K562 (cell line): ENCODE data around the gene PYROXD2. TPM values are rescaled to one million over a fixed set of nuclear protein-coding genes. Genes with fewer than 3 reads are reported as not detected.

Experiments used
- BCLAF1 ChIP-seq, 2 experiments: fragments of 450-650 bp in 1 of 2; IDR thresholded peaks; 2 replicates each; pipeline ENCODE4 v1.6.1; 2011 to 2017; ENCODE audit warnings: low read depth in 2 of 2, antibody characterized with exemption in 1 of 2, borderline replicate concordance in 1 of 2, low read length in 1 of 2, mild to moderate bottlenecking in 1 of 2, mixed read lengths in 1 of 2; ENCODE audit not compliant: control insufficient read depth in 1 of 2
- CBFB ChIP-seq: sonication (generic); formaldehyde crosslinking; IDR thresholded peaks from 2 replicates; pipeline ENCODE4 v1.4.0; 2020; ENCODE audit warnings: mild to moderate bottlenecking, missing genetic modification reagents
- DEAF1 ChIP-seq: fragments of 450-650 bp; formaldehyde crosslinking; IDR thresholded peaks from 2 replicates; pipeline ENCODE4 v1.4.0; 2020; ENCODE audit warnings: mild to moderate bottlenecking, moderate library complexity
- NCOA6 ChIP-seq: fragments of 450-650 bp; IDR thresholded peaks from 2 replicates; pipeline ENCODE4 v1.6.1; 2017; ENCODE audit warnings: mild to moderate bottlenecking
- NUFIP1 ChIP-seq: fragments of 450-650 bp; IDR thresholded peaks from 2 replicates; pipeline ENCODE4 v1.6.1; 2018; ENCODE audit not compliant: partially characterized antibody
- RAD51 ChIP-seq: fragments of 450-650 bp; IDR thresholded peaks from 2 replicates; pipeline ENCODE4 v1.7.1; 2016; ENCODE audit warnings: low read depth, mild to moderate bottlenecking, borderline replicate concordance
- RBM15 ChIP-seq: fragments of 200-400 bp; formaldehyde crosslinking; IDR thresholded peaks from 2 replicates; pipeline ENCODE4 v1.6.1; 2018; ENCODE audit warnings: mild to moderate bottlenecking, low read length, moderate library complexity; ENCODE audit not compliant: insufficient read depth
- RFX1 ChIP-seq: fragments of 450-650 bp; IDR thresholded peaks from 2 replicates; pipeline ENCODE4 v1.6.1; 2016; ENCODE audit warnings: mild to moderate bottlenecking, moderate library complexity
- SPI1 ChIP-seq: IDR thresholded peaks from 2 replicates; pipeline ENCODE4 v1.6.1; 2011; ENCODE audit warnings: low read depth, low read length, control low read depth, borderline replicate concordance
- ZHX1 ChIP-seq: fragments of 150-350 bp; conservative IDR thresholded peaks from 2 replicates; pipeline ENCODE4 v1.6.1; 2014; ENCODE audit warnings: low read length
- ZNF324 ChIP-seq: fragments of 250-450 bp; sonication (Bioruptor Pico); IDR thresholded peaks from 2 replicates; pipeline ENCODE4 v1.4.0; 2020; ENCODE audit warnings: mild to moderate bottlenecking
- ZNF354B ChIP-seq: fragments of 250-450 bp; sonication (Bioruptor Pico); IDR thresholded peaks from 2 replicates; pipeline ENCODE4 v1.4.0; 2020
- ZNF699 ChIP-seq: fragments of 250-450 bp; sonication (Bioruptor Pico); IDR thresholded peaks from 2 replicates; pipeline ENCODE4 v1.8.0; 2021; ENCODE audit warnings: mild to moderate bottlenecking, moderate library complexity; ENCODE audit not compliant: insufficient replicate concordance
- ZNF830 ChIP-seq: fragments of 250-450 bp; sonication (Bioruptor Pico); IDR thresholded peaks from 2 replicates; pipeline ENCODE4 v1.5.0; 2021; ENCODE audit warnings: mild to moderate bottlenecking
- polyA plus RNA-seq, 8 experiments: library from polyadenylated mRNA; depleted of rRNA in 4 of 8; stranded (reverse) in 5 of 8; unstranded in 3 of 8; fragments of >200 nt; fragmentation: Nextera tagmentation in 2 of 8; fragmentation: Illumina TruSeq in 1 of 8; extraction: Ambion mirVana in 2 of 8; extraction: Trizol in 1 of 8; gene quantifications; 2 replicates each; pipeline versions ENCODE4 v1.2.1 to v1.2.3, GENCODE V29; 2011 to 2014; ENCODE audit warnings: inconsistent platforms in 1 of 8, missing spikeins in 1 of 8
- total RNA-seq, 7 experiments: library from RNA; depleted of rRNA in 6 of 7; stranded (reverse); fragments of >200 nt in 6 of 7; fragmentation: Illumina TruSeq in 2 of 7; extraction: Trizol in 2 of 7; gene quantifications; 2 replicates each; pipeline versions ENCODE4 v1.2.1 to v1.2.3, GENCODE V29; 2011 to 2021; ENCODE audit warnings: low replicate concordance in 1 of 7
- TF ChIP-seq, protein P1 (sequence below): fragments of 450-650 bp; formaldehyde crosslinking; IDR thresholded peaks from 2 replicates; pipeline ENCODE4 v1.4.0; 2020; ENCODE audit warnings: mild to moderate bottlenecking, moderate library complexity
- TF ChIP-seq, protein P2 (sequence below): sonication (generic); formaldehyde crosslinking; IDR thresholded peaks from 2 replicates; pipeline ENCODE4 v1.9.0; 2022; ENCODE audit warnings: mild to moderate bottlenecking, missing genetic modification reagents
- TF ChIP-seq, protein P3 (sequence below): fragments of 200-800 bp; sonication (Bioruptor generic); IDR thresholded peaks from 2 replicates; pipeline ENCODE4 v1.6.1; 2017; ENCODE audit warnings: missing genetic modification characterization, missing compliant biosample characterization

Gene PYROXD2
- total and polyA plus RNA-seq, 9 of the 15 experiments (the other 6 are each of a cell fraction or from before 2014, with no cell fraction given): 0.14 to 1.4 (median 0.58) TPM

- TF ChIP-seq ZNF324 (CRISPR knock-in tag) (no peak), BCLAF1 (IDR thresholded peaks at IDR 0.05; ENCODE audit: borderline replicate concordance in 1 of 2, control insufficient read depth in 1 of 2, low read depth in 2 of 2, low read length in 1 of 2) (no peak), SPI1 (no peak), CBFB (CRISPR knock-in tag) (no peak), RAD51 (peak; percentile 92), ZNF699 (CRISPR knock-in tag) (no peak), NCOA6 (no peak), RBM15 (no peak), ZHX1 (no peak), DEAF1 (no peak), NUFIP1 (no peak), ZNF830 (CRISPR knock-in tag) (no peak), ZNF354B (no peak), RFX1 (no peak)
- TF ChIP-seq, protein P1, sequence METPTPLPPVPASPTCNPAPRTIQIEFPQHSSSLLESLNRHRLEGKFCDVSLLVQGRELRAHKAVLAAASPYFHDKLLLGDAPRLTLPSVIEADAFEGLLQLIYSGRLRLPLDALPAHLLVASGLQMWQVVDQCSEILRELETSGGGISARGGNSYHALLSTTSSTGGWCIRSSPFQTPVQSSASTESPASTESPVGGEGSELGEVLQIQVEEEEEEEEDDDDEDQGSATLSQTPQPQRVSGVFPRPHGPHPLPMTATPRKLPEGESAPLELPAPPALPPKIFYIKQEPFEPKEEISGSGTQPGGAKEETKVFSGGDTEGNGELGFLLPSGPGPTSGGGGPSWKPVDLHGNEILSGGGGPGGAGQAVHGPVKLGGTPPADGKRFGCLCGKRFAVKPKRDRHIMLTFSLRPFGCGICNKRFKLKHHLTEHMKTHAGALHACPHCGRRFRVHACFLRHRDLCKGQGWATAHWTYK (CRISPR knock-in tag): no peak
- TF ChIP-seq, protein P2, sequence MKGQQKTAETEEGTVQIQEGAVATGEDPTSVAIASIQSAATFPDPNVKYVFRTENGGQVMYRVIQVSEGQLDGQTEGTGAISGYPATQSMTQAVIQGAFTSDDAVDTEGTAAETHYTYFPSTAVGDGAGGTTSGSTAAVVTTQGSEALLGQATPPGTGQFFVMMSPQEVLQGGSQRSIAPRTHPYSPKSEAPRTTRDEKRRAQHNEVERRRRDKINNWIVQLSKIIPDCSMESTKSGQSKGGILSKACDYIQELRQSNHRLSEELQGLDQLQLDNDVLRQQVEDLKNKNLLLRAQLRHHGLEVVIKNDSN (CRISPR knock-in tag): peak; percentile 96
- TF ChIP-seq, protein P3, sequence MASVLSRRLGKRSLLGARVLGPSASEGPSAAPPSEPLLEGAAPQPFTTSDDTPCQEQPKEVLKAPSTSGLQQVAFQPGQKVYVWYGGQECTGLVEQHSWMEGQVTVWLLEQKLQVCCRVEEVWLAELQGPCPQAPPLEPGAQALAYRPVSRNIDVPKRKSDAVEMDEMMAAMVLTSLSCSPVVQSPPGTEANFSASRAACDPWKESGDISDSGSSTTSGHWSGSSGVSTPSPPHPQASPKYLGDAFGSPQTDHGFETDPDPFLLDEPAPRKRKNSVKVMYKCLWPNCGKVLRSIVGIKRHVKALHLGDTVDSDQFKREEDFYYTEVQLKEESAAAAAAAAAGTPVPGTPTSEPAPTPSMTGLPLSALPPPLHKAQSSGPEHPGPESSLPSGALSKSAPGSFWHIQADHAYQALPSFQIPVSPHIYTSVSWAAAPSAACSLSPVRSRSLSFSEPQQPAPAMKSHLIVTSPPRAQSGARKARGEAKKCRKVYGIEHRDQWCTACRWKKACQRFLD: no peak
These were observed 31.8 kb upstream of the PYROXD2 start, which contains the start of gene HPS1 (continued) for GRCh38 chr10:98446661-98447221.
